Measurements from ENCODE around the gene CSNK1G2.

GRCh38 chr19:1941146-1942077 is at the start of gene CSNK1G2:
- TF ChIP-seq ZNF274 (CRISPR knock-in tag; IDR thresholded peaks at IDR 0.05) (no peak), ZBTB21 (CRISPR knock-in tag; IDR thresholded peaks at IDR 0.05) (no peak), ZBTB10 (CRISPR knock-in tag; IDR thresholded peaks at IDR 0.05; ENCODE audit: borderline replicate concordance) (no peak), SETDB1 (CRISPR knock-in tag; IDR thresholded peaks at IDR 0.05; ENCODE audit: borderline replicate concordance) (no peak)
